SK-N-SH treated with all-trans-retinoic acid at 6 μM for 48 hours (cell line): Measurements from ENCODE around the gene OPRM1.

Experiments used
- ATAC-seq: fragments of 200-7000 bp; cut with Tn5 transposase; 3 replicates; pipeline ENCODE4 v1.9.1; 2020; ENCODE audit warnings: mild to moderate bottlenecking, moderate library complexity
- ARNTL ChIP-seq: fragments of 450-650 bp; formaldehyde crosslinking; IDR thresholded peaks from 2 replicates; pipeline ENCODE4 v1.5.0; 2020; ENCODE audit warnings: low read depth, mild to moderate bottlenecking, moderate library complexity, borderline replicate concordance
- BACH2 ChIP-seq: fragments of 250-450 bp; sonication (Bioruptor Pico); IDR thresholded peaks from 2 replicates; pipeline ENCODE4 v1.9.0; 2021; ENCODE audit warnings: mild to moderate bottlenecking, borderline replicate concordance
- CREB5 ChIP-seq: fragments of 250-450 bp; sonication (Bioruptor Pico); IDR thresholded peaks from 2 replicates; pipeline ENCODE4 v1.5.1; 2020; ENCODE audit warnings: low read depth, mild to moderate bottlenecking, moderate library complexity
- CSDC2 ChIP-seq: fragments of 250-450 bp; sonication (Bioruptor Pico); IDR thresholded peaks from 2 replicates; pipeline ENCODE4 v1.5.0; 2020; ENCODE audit warnings: mild to moderate bottlenecking, moderate library complexity
- CSRNP3 ChIP-seq: fragments of 250-450 bp; sonication (Bioruptor Pico); IDR thresholded peaks from 2 replicates; pipeline ENCODE4 v1.5.1; 2021; ENCODE audit warnings: mild to moderate bottlenecking, moderate library complexity
- GLIS3 ChIP-seq: fragments of 250-450 bp; sonication (Bioruptor Pico); IDR thresholded peaks from 2 replicates; pipeline ENCODE4 v1.5.0; 2020; ENCODE audit warnings: mild to moderate bottlenecking, moderate library complexity
- ISL1 ChIP-seq: fragments of 250-450 bp; sonication (Bioruptor Pico); IDR thresholded peaks from 2 replicates; pipeline ENCODE4 v2.1.2; 2022; ENCODE audit warnings: mild to moderate bottlenecking, moderate library complexity
- OSR1 ChIP-seq: fragments of 250-450 bp; sonication (Bioruptor Pico); IDR thresholded peaks from 2 replicates; pipeline ENCODE4 v1.8.0; 2022; ENCODE audit warnings: moderate library complexity, mild to moderate bottlenecking, inconsistent platforms
- PATZ1 ChIP-seq: fragments of 250-450 bp; sonication (Bioruptor Pico); IDR thresholded peaks from 2 replicates; pipeline ENCODE4 v1.8.0; 2020; ENCODE audit warnings: mild to moderate bottlenecking, moderate library complexity, borderline replicate concordance
- POU6F1 ChIP-seq: fragments of 250-450 bp; sonication (Bioruptor Pico); IDR thresholded peaks from 2 replicates; pipeline ENCODE4 v1.8.0; 2021; ENCODE audit warnings: low read depth, mild to moderate bottlenecking, moderate library complexity, borderline replicate concordance
- SNAI2 ChIP-seq: fragments of 250-450 bp; sonication (Bioruptor Pico); IDR thresholded peaks from 2 replicates; pipeline ENCODE4 v1.5.0; 2020; ENCODE audit warnings: mild to moderate bottlenecking, moderate library complexity
- TOX ChIP-seq: fragments of 250-450 bp; sonication (Bioruptor Pico); IDR thresholded peaks from 2 replicates; pipeline ENCODE4 v1.8.0; 2021; ENCODE audit warnings: mild to moderate bottlenecking, moderate library complexity, borderline replicate concordance
- TSHZ2 ChIP-seq: fragments of 250-450 bp; sonication (Bioruptor Pico); IDR thresholded peaks from 2 replicates; pipeline ENCODE4 v1.5.0; 2020; ENCODE audit warnings: mild to moderate bottlenecking, moderate library complexity
- ZFP3 ChIP-seq: fragments of 250-450 bp; sonication (Bioruptor Pico); IDR thresholded peaks from 2 replicates; pipeline ENCODE4 v1.5.0; 2020; ENCODE audit warnings: mild to moderate bottlenecking, moderate library complexity
- ZFP30 ChIP-seq: fragments of 450-650 bp; formaldehyde crosslinking; IDR thresholded peaks from 2 replicates; pipeline ENCODE4 v1.5.0; 2022; ENCODE audit warnings: mild to moderate bottlenecking, moderate library complexity
- ZNF565 ChIP-seq: fragments of 450-650 bp; formaldehyde crosslinking; conservative IDR thresholded peaks from 2 replicates; pipeline ENCODE4 v1.5.0; 2020; ENCODE audit warnings: low read depth, mild to moderate bottlenecking, moderate library complexity
- ZNF70 ChIP-seq: fragments of 450-650 bp; formaldehyde crosslinking; IDR thresholded peaks from 2 replicates; pipeline ENCODE4 v1.5.0; 2020; ENCODE audit warnings: mild to moderate bottlenecking, moderate library complexity
- ZNF8 ChIP-seq: fragments of 450-650 bp; formaldehyde crosslinking; IDR thresholded peaks from 2 replicates; pipeline ENCODE4 v1.5.0; 2020; ENCODE audit warnings: mild to moderate bottlenecking, moderate library complexity

The OPRM1 gene

GRCh38 chr6:154096834-154097233 is 57.8 kb downstream of the OPRM1 start:
- TF ChIP-seq OSR1 (CRISPR knock-in tag): no peak
- TF ChIP-seq ZNF8 (CRISPR knock-in tag): no peak
- TF ChIP-seq CREB5 (CRISPR knock-in tag): no peak
- TF ChIP-seq ZNF565 (CRISPR knock-in tag): no peak
- TF ChIP-seq TOX (CRISPR knock-in tag): no peak
- TF ChIP-seq CSDC2 (CRISPR knock-in tag): no peak
- TF ChIP-seq SNAI2 (CRISPR knock-in tag): no peak
- no peak for TF ChIP-seq CSRNP3
- TF ChIP-seq ARNTL (CRISPR knock-in tag): no peak
- no peak for TF ChIP-seq PATZ1 (CRISPR knock-in tag)
- ATAC-seq: no peak

GRCh38 chr6:154099211-154099610 is 60.2 kb downstream of the OPRM1 start:
- ATAC-seq: no peak
- no peak for TF ChIP-seq CSDC2 (CRISPR knock-in tag)
- no peak for TF ChIP-seq ZNF70 (CRISPR knock-in tag)
- TF ChIP-seq BACH2 (CRISPR knock-in tag): no peak
- TF ChIP-seq ZNF8 (CRISPR knock-in tag): no peak
- TF ChIP-seq ARNTL (CRISPR knock-in tag): no peak
- TF ChIP-seq ZFP3 (CRISPR knock-in tag): no peak
- no peak for TF ChIP-seq SNAI2 (CRISPR knock-in tag)
- TF ChIP-seq POU6F1 (CRISPR knock-in tag): no peak
- TF ChIP-seq ISL1 (CRISPR knock-in tag): no peak
- TF ChIP-seq GLIS3 (CRISPR knock-in tag): no peak
- no peak for TF ChIP-seq ZFP30 (CRISPR knock-in tag)
- TF ChIP-seq TSHZ2: no peak

- no peak for ATAC-seq
Measured at GRCh38 chr6:154106251-154106650, 67.2 kb downstream of the OPRM1 start.

More at GRCh38 chr6:154106251-154106650, 67.2 kb downstream of the OPRM1 start:
- no peak for TF ChIP-seq ZNF565 (CRISPR knock-in tag)
- TF ChIP-seq ARNTL (CRISPR knock-in tag): no peak
- TF ChIP-seq CSDC2 (CRISPR knock-in tag): no peak
- no peak for TF ChIP-seq CSRNP3
- no peak for TF ChIP-seq OSR1 (CRISPR knock-in tag)
- TF ChIP-seq TOX (CRISPR knock-in tag): no peak
- TF ChIP-seq POU6F1 (CRISPR knock-in tag): no peak
- no peak for TF ChIP-seq ZFP3 (CRISPR knock-in tag)
- TF ChIP-seq TSHZ2: no peak
